CD4-positive, alpha-beta T cell treated with Interleukin-1 beta for 1 hour (primary cell): ENCODE data around the gene RNF115.
"Not testable (repeated sequence)": the region's sequence is repeated elsewhere in the genome, so short reads cannot be mapped to it uniquely, and the experiment has no call there.

Experiments used
- DNase-seq, 2 donors: peaks; one replicate each; pipeline ENCODE4 v3.0.0-alpha.2; 2020 to 2022

RNF115 gene

GRCh38 chr1:145823565-145824498 is at the start of gene RNF115, which contains the start of gene POLR3C:
Gene RNF115 (minus strand): TSS chr1:145824095. CDS start chr1:145823873, 222 bp downstream.
Gene POLR3C (plus strand): TSS chr1:145824200. CDS start chr1:145825777, 1,577 bp downstream.
- peak; percentile 89 for DNase-seq

GRCh38 chr1:145871994-145872924 is 48.4 kb upstream of the RNF115 start:
- peak; percentile 14 to 34 for DNase-seq

- no peak for DNase-seq
These were observed 44.3 kb upstream of the RNF115 start for GRCh38 chr1:145868232-145868631.

GRCh38 chr1:145863282-145864018 is 39.6 kb upstream of the RNF115 start:
- DNase-seq, result no peak

- DNase-seq, result peak; percentile 75 to 76
These were observed 35.7 kb upstream of the RNF115 start for GRCh38 chr1:145859491-145860023.

GRCh38 chr1:145858901-145859490 is 35.1 kb upstream of the RNF115 start, which contains the start of gene PIAS3:
Gene PIAS3 (minus strand): TSS chr1:145859081. CDS start chr1:145858990, 91 bp downstream.
- DNase-seq, result peak; percentile 85 to 86

- DNase-seq, result peak in 1 of 2 donors; percentile 63
These were observed 34.5 kb upstream of the RNF115 start for GRCh38 chr1:145858238-145858900.

- no peak for DNase-seq
These were observed 33.3 kb upstream of the RNF115 start for GRCh38 chr1:145857170-145857569.

GRCh38 chr1:145855426-145855948 is 31.6 kb upstream of the RNF115 start:
- DNase-seq, result no peak

GRCh38 chr1:145849356-145850160 is 25.7 kb upstream of the RNF115 start:
- DNase-seq, result no peak

- no peak for DNase-seq
These were observed 23.9 kb upstream of the RNF115 start for GRCh38 chr1:145847827-145848226.

GRCh38 chr1:145846201-145846612 is 22.3 kb upstream of the RNF115 start:
- peak; percentile 28 to 41 for DNase-seq

GRCh38 chr1:145845514-145846161 is 21.7 kb upstream of the RNF115 start, which contains the start of gene NUDT17:
Gene NUDT17 (plus strand): TSS chr1:145845630. CDS start chr1:145845641, 11 bp downstream.
- DNase-seq, result peak; percentile 75 to 76

- no peak for DNase-seq
These were observed 21.2 kb upstream of the RNF115 start for GRCh38 chr1:145845144-145845513.

- no peak for DNase-seq
These were observed 19.1 kb upstream of the RNF115 start for GRCh38 chr1:145843031-145843430.

GRCh38 chr1:145837656-145838055 is 13.8 kb upstream of the RNF115 start:
- DNase-seq, result no peak

GRCh38 chr1:145830810-145831209 is 6.9 kb upstream of the RNF115 start:
- not testable (repeated sequence) for DNase-seq

- no peak for DNase-seq
These were observed 4.6 kb upstream of the RNF115 start for GRCh38 chr1:145828367-145829026.

GRCh38 chr1:145827966-145828365 is 4.1 kb upstream of the RNF115 start:
- DNase-seq, result no peak
